Mammary microvascular endothelial cell (primary cell): ENCODE results near the gene UBE4A. TPM values are rescaled to one million over a fixed set of nuclear protein-coding genes. Genes with fewer than 3 reads are reported as not detected.

Experiments
- total RNA-seq: library from RNA; depleted of rRNA; stranded (reverse); fragments of >200 nt; gene quantifications from 2 replicates; pipeline ENCODE4 v1.2.3, GENCODE V29; 2015

The UBE4A gene, protein sequence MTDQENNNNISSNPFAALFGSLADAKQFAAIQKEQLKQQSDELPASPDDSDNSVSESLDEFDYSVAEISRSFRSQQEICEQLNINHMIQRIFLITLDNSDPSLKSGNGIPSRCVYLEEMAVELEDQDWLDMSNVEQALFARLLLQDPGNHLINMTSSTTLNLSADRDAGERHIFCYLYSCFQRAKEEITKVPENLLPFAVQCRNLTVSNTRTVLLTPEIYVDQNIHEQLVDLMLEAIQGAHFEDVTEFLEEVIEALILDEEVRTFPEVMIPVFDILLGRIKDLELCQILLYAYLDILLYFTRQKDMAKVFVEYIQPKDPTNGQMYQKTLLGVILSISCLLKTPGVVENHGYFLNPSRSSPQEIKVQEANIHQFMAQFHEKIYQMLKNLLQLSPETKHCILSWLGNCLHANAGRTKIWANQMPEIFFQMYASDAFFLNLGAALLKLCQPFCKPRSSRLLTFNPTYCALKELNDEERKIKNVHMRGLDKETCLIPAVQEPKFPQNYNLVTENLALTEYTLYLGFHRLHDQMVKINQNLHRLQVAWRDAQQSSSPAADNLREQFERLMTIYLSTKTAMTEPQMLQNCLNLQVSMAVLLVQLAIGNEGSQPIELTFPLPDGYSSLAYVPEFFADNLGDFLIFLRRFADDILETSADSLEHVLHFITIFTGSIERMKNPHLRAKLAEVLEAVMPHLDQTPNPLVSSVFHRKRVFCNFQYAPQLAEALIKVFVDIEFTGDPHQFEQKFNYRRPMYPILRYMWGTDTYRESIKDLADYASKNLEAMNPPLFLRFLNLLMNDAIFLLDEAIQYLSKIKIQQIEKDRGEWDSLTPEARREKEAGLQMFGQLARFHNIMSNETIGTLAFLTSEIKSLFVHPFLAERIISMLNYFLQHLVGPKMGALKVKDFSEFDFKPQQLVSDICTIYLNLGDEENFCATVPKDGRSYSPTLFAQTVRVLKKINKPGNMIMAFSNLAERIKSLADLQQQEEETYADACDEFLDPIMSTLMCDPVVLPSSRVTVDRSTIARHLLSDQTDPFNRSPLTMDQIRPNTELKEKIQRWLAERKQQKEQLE
- 38.5 and 40.2 TPM in 2 replicates for total RNA-seq

DNA sequence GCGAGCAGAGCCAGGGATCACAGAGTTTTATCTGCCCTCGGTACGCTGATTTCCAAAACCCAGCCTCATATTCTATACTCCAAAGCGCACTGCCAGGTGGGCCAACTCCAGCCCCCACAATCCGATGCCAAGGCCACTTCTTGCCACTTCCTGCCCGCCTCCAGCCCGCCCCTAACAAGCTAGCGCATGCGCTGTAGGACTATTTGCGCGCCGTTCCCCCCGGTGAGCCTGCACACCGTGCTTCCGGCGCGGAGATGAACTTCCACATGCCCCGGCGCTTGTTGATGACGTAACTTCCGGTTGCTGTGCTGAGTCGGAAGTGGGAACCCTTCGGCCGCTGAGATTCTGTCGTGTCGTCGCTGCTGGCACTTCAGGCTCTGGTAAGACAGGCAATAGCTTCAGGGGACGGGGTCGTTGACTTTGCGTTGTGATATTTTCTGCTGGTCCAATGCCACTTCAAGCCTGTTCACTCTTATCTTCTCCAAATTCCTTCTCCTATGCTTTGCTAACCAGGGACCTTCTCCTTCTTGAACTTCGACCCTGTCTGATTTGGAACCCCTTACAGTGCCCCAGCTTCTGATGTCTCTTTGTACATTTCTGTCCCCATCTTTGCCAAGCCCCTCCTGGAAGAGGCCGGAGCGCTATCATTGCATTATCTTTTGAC lies at the start of gene UBE4A:
Gene UBE4A (plus strand): TSS at position 306 of the 664 bp plus-strand sequence. CDS start 5,481 bp downstream, outside the sequence.

DNA sequence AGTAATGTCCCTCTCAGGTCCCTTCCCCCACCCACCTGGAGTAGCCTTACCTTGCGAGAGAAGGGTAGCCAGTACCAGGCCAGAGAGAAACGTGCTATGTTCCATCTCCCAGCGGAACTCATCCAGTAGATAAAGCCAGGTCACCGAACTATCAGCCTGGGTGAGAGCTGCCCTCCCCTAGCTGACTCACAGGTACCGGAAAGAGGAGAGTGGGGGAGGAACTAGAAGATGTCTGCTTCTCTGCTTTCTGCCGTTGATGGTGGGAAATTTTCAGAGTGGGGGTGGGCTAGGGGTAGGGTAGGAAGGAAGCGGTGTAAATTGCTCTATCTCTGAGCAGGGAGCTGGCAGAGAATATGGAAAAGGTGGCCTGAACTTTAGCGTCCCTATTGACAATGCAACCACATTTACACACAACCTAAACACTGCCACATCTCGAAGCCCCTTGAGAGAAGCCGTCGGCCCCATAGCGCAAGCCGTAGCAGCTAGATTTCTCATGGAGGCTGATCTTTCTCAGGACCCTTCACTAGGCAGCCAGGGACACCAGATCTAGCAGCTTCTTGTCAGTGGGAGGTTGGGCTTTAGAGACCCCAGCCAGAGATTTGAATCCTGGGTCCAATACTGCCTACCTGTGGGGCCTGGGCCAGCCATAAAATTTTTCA lies 16.8 kb upstream of the UBE4A start, which contains the start of gene CD3D:
Gene CD3D (minus strand): TSS at position 203 of the 659 bp plus-strand sequence. CDS start 98 bp downstream, at position 105.

DNA sequence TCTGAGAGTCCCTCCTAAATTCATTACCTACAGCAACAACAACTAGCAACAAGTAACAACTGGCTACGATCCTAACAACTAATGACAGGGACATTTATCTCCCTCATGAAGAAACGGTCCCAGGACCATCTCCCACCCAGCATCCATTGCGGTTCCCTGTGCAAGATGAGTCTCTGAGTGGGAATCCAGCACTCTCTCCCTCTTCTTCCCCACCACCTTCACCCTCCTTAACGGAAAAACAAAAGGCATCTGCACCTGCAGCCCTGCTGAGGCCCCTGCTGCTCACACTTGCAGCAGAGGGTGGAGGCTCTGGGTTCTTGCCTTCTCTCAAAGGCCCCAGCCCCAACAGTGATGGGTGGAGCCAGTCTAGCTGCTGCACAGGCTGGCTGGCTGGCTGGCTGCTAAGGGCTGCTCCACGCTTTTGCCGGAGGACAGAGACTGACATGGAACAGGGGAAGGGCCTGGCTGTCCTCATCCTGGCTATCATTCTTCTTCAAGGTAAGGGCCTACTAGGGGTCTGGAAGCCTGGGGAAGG lies 15.4 kb upstream of the UBE4A start, which contains the start of gene CD3G:
Gene CD3G (plus strand): TSS at position 364 of the 535 bp plus-strand sequence. CDS start 80 bp downstream, at position 444.

DNA sequence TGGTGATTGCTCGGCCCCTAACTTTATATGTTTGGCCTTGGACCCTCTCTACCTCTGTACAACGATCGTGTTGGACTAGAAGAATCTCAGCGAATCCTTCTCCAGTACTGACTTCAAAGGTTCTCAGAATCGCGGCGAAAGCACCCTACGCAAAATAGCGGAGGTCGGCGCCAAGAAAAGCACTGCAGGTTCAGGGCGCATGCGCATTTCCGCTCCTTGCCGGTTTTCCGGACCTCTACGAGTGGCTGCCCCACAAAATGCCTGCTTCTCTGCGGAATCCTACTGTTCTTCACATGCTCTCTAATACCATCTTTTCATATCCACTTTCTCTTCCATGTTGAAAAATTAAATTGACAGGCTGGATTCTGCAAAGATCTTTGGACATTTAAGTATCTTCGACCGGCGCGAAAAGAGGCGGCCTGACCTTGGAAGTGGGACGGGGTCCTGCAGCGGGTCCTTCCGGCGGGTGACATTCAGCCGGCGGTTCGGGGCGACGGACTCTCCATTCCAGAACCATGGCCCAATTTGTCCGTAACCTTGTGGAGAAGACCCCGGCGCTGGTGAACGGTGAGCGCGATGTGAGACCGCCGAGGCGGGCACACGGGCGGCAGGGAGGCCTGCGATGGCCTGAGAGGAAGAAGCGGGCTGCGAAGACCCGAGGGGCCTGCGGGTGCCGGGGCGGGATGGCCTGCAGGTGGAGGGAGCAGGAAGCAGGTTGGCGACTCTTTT lies 41.9 kb downstream of the UBE4A start, which contains the start of gene ATP5MG:
Gene ATP5MG (plus strand): TSS at position 456 of the 729 bp plus-strand sequence. CDS start 60 bp downstream, at position 516.

DNA sequence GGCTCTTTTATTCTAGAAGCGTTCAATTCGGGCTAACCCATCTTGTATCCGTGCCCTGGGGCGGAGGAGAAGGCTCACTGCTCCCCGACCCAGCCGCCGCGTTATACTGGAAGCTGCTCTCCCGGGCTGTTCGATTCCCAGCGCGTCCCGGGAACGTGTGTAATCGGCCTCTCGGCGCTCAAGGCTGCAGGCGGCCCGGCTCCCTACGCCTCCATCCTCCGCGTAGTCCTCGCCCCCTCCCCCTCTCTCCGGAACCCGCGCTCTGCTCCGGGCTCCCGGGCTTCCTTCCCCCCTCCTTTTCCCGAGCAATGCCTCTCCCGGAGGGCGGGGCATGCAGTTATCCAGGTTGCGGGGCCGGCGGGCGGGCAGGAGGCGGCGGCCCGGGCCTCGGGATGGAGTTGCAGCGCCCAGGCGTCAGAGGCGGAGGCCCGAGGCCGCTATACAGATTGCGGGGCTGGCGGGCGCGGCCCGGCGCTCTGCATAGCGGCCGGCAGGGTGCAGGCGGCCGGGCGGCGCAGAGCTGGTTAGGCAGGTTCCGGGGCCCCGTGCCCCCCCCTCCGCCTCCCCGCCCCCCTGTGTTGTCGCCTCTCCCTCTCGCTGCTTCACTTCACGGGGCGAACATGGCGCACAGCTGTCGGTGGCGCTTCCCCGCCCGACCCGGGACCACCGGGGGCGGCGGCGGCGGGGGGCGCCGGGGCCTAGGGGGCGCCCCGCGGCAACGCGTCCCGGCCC lies 76.7 kb downstream of the UBE4A start, which contains the start of gene KMT2A:
Gene KMT2A (plus strand): TSS at position 600 of the 732 bp plus-strand sequence. CDS start 21 bp downstream, at position 621.

Other genes with a start within 250 kb of the UBE4A start
- not detected in 2 replicates for gene SCN4B, start 206.8 kb upstream of the UBE4A start, total RNA-seq
- not detected in 2 replicates for gene SCN2B, start 183.0 kb upstream of the UBE4A start, total RNA-seq
- gene JAML, start 134.6 kb upstream of the UBE4A start, total RNA-seq, result not detected in 2 replicates
- 7.3 and 8.4 TPM in 2 replicates for gene MPZL3, start 107.2 kb upstream of the UBE4A start, total RNA-seq
- 129 and 135 TPM in 2 replicates for gene MPZL2, start 95.3 kb upstream of the UBE4A start, total RNA-seq
- not detected in 2 replicates for gene CD3E, start 54.9 kb upstream of the UBE4A start, total RNA-seq
- gene CD3D, start 16.9 kb upstream of the UBE4A start, total RNA-seq, result not detected in 2 replicates
- not detected in 2 replicates for gene CD3G, start 15.3 kb upstream of the UBE4A start, total RNA-seq
- 56.3 and 64.4 TPM in 2 replicates for gene ATP5MG, start 42.0 kb downstream of the UBE4A start, total RNA-seq
- 18.0 and 22.1 TPM in 2 replicates for gene KMT2A, start 76.9 kb downstream of the UBE4A start, total RNA-seq
- gene TTC36, start 167.9 kb downstream of the UBE4A start, total RNA-seq, result 0.39 TPM in 1 of 2 replicates, not detected in the other
- gene TMEM25, start 171.6 kb downstream of the UBE4A start, total RNA-seq, result 8.8 and 9.9 TPM in 2 replicates
- 24.5 and 30.6 TPM in 2 replicates for gene IFT46, start 206.3 kb downstream of the UBE4A start, total RNA-seq
- 123 and 129 TPM in 2 replicates for gene ARCN1, start 212.8 kb downstream of the UBE4A start, total RNA-seq
- gene PHLDB1, start 248.0 kb downstream of the UBE4A start, total RNA-seq, result 106 and 112 TPM in 2 replicates